ENCODE data around the gene TMCC1.
"Not testable (repeated sequence)": the region's sequence is repeated elsewhere in the genome, so short reads cannot be mapped to it uniquely, and the experiment has no call there.

TMCC1 gene

GRCh38 chr3:129775870-129776269 is 117.6 kb downstream of the TMCC1 start:
- DNase-seq (ENCODE audit: low spot score in 2 of 2) (no peak), ATAC-seq (replicated peaks; ENCODE audit: extremely low read depth, poor library complexity, severe bottlenecking) (no peak)
- Mint-ChIP-seq H3K9me3 (no peaks in the 10 kb centered on the region), H3K4me1 (peaks cover 11% of the 10 kb centered on the region), H3K4me3 (no peak overlapping the region), H3K27ac (ENCODE audit: low read depth) (no peak overlapping the region), H3K36me3 (ENCODE audit: insufficient read depth) (no peaks in the 10 kb centered on the region), H3K27me3 (no peaks in the 10 kb centered on the region)

DNA sequence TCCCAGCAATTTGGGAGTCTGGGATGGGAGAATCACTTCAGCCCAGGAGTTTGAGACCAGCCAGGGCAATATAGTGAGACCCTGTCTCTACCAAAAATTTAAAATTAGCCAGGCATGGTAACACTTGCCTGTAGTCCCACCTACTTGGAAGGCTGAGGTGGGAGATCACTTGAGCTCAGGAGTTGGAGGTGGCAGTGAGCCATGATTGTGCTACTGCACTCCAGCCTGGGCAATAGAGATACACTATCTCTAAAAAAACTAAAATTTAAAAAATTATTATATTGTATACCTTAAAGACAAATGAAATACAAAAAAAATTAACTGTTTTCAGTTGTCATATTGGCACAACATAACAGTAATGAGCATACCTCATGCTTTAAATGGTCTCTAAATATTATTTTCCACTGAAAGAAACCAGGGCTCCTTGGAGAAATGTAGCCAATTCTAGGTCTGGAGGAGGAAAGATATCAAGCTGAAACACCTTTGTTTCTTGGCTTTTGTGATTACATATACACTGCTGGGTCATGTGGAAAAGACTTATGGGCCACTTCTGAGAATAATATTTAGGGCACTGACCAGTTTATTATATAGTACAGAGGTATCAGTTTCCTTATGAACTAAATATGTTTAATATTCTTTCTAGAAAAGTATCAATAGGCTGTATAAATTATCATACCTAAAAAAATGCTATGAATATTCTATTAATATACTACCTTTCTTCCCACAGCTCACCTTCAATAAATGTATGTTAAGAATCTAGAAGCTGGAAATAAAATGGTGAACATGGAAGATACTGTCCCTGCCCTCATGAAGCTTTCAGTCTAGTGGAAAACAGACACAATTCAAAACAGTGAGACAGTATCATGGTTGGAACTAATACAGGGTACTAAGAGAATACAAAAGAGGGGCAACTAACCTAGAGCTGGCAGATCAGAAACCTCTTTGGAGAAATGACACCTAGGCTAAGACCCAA is 119.5 kb downstream of the TMCC1 start:
- peaks cover 3% of the 10 kb centered on the region for H3K36me3 Mint-ChIP-seq (ENCODE audit: insufficient read depth)
- no peaks in the 10 kb centered on the region for H3K27me3 Mint-ChIP-seq
- no peak for ATAC-seq (replicated peaks; ENCODE audit: extremely low read depth, poor library complexity, severe bottlenecking)
- peaks cover 11% of the 10 kb centered on the region for H3K4me1 Mint-ChIP-seq
- H3K4me3 Mint-ChIP-seq: no peak overlapping the region
- DNase-seq (ENCODE audit: low spot score in 2 of 2): no peak
- H3K9me3 Mint-ChIP-seq: no peaks in the 10 kb centered on the region
- H3K27ac Mint-ChIP-seq (ENCODE audit: low read depth): no peak overlapping the region

DNA sequence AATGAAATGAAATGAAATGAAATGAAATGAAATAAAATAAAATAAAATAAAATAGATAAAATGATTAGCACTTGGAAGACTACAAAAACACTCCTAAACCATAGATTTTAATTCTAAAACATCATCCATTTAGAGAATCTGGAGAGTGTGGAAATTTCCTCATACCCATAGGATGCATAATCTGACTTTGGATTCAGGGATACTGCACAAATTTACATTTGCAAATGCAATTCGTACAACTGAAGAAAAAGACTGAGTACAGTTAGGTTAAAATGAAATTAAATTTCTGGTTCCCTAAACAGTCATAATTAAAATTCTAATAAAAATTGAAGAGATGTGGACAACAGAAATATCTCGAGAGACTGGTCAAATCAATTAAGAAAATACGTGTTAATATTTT is 122.9 kb downstream of the TMCC1 start:
- Mint-ChIP-seq H3K27me3 (no peaks in the 10 kb centered on the region), H3K27ac (ENCODE audit: low read depth) (no peak overlapping the region), H3K36me3 (ENCODE audit: insufficient read depth) (peaks cover 3% of the 10 kb centered on the region), H3K4me1 (peaks cover 11% of the 10 kb centered on the region), H3K9me3 (no peaks in the 10 kb centered on the region), H3K4me3 (no peak overlapping the region)
- no peak for ATAC-seq (replicated peaks; ENCODE audit: extremely low read depth, poor library complexity, severe bottlenecking)
- DNase-seq (ENCODE audit: low spot score in 2 of 2): no peak

DNA sequence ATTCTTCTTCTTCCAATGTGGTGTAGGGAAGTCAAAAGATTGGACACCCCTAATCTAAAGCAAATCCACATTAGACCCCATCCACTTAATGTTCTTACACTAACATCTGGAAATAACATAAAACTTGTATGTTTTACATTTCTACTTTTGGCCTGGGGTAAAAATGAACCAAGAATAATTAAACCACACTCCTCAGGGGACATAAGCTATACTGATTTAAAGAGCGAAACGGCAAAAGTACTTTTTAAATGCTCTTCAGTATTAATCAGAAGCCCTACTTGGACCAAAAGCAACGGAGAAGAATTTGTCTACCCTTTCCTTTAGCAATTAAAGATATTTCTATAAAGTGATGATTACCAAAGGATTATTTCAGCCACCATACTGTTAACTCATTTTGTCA is 123.9 kb downstream of the TMCC1 start:
- H3K36me3 Mint-ChIP-seq (ENCODE audit: insufficient read depth): peaks cover 3% of the 10 kb centered on the region
- H3K27ac Mint-ChIP-seq (ENCODE audit: low read depth): no peak overlapping the region
- H3K27me3 Mint-ChIP-seq: no peaks in the 10 kb centered on the region
- H3K4me3 Mint-ChIP-seq: no peak overlapping the region
- H3K4me1 Mint-ChIP-seq: peaks cover 9% of the 10 kb centered on the region
- ATAC-seq (replicated peaks; ENCODE audit: extremely low read depth, poor library complexity, severe bottlenecking): no peak
- H3K9me3 Mint-ChIP-seq: no peaks in the 10 kb centered on the region
- DNase-seq (ENCODE audit: low spot score in 2 of 2): no peak

GRCh38 chr3:129768728-129769127 is 124.8 kb downstream of the TMCC1 start:
- Mint-ChIP-seq H3K4me1 (peaks cover 5% of the 10 kb centered on the region), H3K4me3 (no peak overlapping the region), H3K9me3 (no peaks in the 10 kb centered on the region), H3K27ac (ENCODE audit: low read depth) (no peak overlapping the region), H3K36me3 (ENCODE audit: insufficient read depth) (peaks cover 3% of the 10 kb centered on the region), H3K27me3 (no peaks in the 10 kb centered on the region)
- ATAC-seq (replicated peaks; ENCODE audit: extremely low read depth, poor library complexity, severe bottlenecking): no peak
- DNase-seq (ENCODE audit: low spot score in 2 of 2): no peak

- H3K36me3 Mint-ChIP-seq (ENCODE audit: insufficient read depth): peaks cover 3% of the 10 kb centered on the region
- H3K4me1 Mint-ChIP-seq: no peaks in the 10 kb centered on the region
- H3K4me3 Mint-ChIP-seq: no peak overlapping the region
- no peak overlapping the region for H3K27ac Mint-ChIP-seq (ENCODE audit: low read depth)
- H3K27me3 Mint-ChIP-seq: no peaks in the 10 kb centered on the region
- ATAC-seq (replicated peaks; ENCODE audit: extremely low read depth, poor library complexity, severe bottlenecking) (no peak), DNase-seq (ENCODE audit: low spot score in 2 of 2) (no peak)
- no peaks in the 10 kb centered on the region for H3K9me3 Mint-ChIP-seq
Observed at GRCh38 chr3:129766135-129766534, 127.4 kb downstream of the TMCC1 start.

GRCh38 chr3:129764090-129764489 is 129.4 kb downstream of the TMCC1 start:
- Mint-ChIP-seq H3K36me3 (ENCODE audit: insufficient read depth) (no peaks in the 10 kb centered on the region), H3K9me3 (no peaks in the 10 kb centered on the region), H3K4me1 (peaks cover 2% of the 10 kb centered on the region), H3K27me3 (no peaks in the 10 kb centered on the region), H3K4me3 (no peak overlapping the region), H3K27ac (ENCODE audit: low read depth) (no peak overlapping the region)
- ATAC-seq (replicated peaks; ENCODE audit: extremely low read depth, poor library complexity, severe bottlenecking) (no peak), DNase-seq (ENCODE audit: low spot score in 2 of 2) (no peak)

DNA sequence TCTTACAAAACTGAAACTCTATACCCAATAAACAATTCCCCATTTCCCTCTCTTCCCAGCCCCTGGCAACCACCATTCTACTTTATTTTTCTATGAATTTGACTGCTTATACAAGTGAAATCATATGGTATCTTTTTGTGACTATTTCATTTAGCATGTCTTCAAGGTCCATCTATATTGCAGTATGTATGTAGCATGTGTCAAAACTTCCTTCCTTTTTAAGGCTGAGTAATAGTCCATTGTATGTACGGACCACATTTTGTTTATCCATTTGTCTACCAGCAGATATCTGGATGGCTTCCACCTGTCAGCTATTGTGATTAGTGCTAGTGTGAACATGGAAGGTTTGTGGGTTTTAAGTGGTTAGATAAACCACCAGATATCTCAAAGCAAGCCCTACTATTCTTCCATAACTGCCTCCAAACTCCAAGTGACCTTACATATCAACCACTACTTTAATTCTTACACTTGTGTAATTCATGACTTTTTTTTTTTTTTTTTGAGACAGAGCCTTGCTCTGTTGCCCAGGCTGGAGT is 134.7 kb downstream of the TMCC1 start:
- Mint-ChIP-seq H3K9me3 (no peaks in the 10 kb centered on the region), H3K36me3 (ENCODE audit: insufficient read depth) (peaks cover 1% of the 10 kb centered on the region), H3K27me3 (no peaks in the 10 kb centered on the region), H3K27ac (ENCODE audit: low read depth) (no peak overlapping the region), H3K4me3 (no peak overlapping the region), H3K4me1 (peaks cover 9% of the 10 kb centered on the region)
- DNase-seq (ENCODE audit: low spot score in 2 of 2) (no peak), ATAC-seq (replicated peaks; ENCODE audit: extremely low read depth, poor library complexity, severe bottlenecking) (no peak)

- Mint-ChIP-seq H3K27ac (ENCODE audit: low read depth) (no peak overlapping the region), H3K27me3 (no peaks in the 10 kb centered on the region), H3K4me3 (no peak overlapping the region), H3K36me3 (ENCODE audit: insufficient read depth) (peaks cover 1% of the 10 kb centered on the region), H3K9me3 (no peaks in the 10 kb centered on the region), H3K4me1 (peaks cover 9% of the 10 kb centered on the region)
- DNase-seq (ENCODE audit: low spot score in 2 of 2) (no peak), ATAC-seq (replicated peaks; ENCODE audit: extremely low read depth, poor library complexity, severe bottlenecking) (no peak)
Observed at GRCh38 chr3:129758306-129758705, 135.2 kb downstream of the TMCC1 start.

GRCh38 chr3:129756871-129757270 is 136.6 kb downstream of the TMCC1 start:
- Mint-ChIP-seq H3K27ac (ENCODE audit: low read depth) (no peak overlapping the region), H3K27me3 (no peaks in the 10 kb centered on the region), H3K36me3 (ENCODE audit: insufficient read depth) (peaks cover 1% of the 10 kb centered on the region), H3K4me1 (peaks cover 9% of the 10 kb centered on the region), H3K9me3 (peaks cover 7% of the 10 kb centered on the region), H3K4me3 (no peak overlapping the region)
- DNase-seq (ENCODE audit: low spot score in 2 of 2) (no peak), ATAC-seq (replicated peaks; ENCODE audit: extremely low read depth, poor library complexity, severe bottlenecking) (no peak)

DNA sequence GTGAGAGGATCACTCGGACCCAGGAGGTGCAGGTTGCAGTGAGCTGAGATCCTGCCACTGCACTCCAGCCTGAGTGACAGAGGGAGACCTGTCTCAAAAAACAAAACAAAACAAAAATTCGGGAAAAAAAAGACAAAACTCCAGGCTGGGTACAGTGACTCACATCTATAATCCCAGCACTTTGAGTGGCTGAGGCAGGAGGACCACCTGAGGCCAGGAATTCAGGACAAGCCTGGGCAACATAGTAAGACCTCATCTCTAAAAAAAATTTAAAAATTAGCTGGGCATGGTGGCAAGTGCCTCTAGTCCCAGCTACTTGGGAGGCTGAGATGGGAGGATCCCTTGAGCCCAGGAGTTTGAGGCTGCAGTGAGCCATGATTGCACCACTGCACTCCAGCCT is 142.4 kb downstream of the TMCC1 start:
- DNase-seq (ENCODE audit: low spot score in 2 of 2); ATAC-seq (replicated peaks; ENCODE audit: extremely low read depth, poor library complexity, severe bottlenecking); H3K36me3 Mint-ChIP-seq (ENCODE audit: insufficient read depth); H3K4me3 Mint-ChIP-seq; H3K27ac Mint-ChIP-seq (ENCODE audit: low read depth); H3K9me3 Mint-ChIP-seq; H3K4me1 Mint-ChIP-seq; H3K27me3 Mint-ChIP-seq: not testable (repeated sequence)

- no peak overlapping the region for H3K27ac Mint-ChIP-seq (ENCODE audit: low read depth)
- peaks cover 10% of the 10 kb centered on the region for H3K4me1 Mint-ChIP-seq
- H3K9me3 Mint-ChIP-seq: peaks cover 7% of the 10 kb centered on the region
- H3K36me3 Mint-ChIP-seq (ENCODE audit: insufficient read depth): no peaks in the 10 kb centered on the region
- no peak overlapping the region for H3K4me3 Mint-ChIP-seq
- H3K27me3 Mint-ChIP-seq: no peaks in the 10 kb centered on the region
- DNase-seq (ENCODE audit: low spot score in 2 of 2) (no peak), ATAC-seq (replicated peaks; ENCODE audit: extremely low read depth, poor library complexity, severe bottlenecking) (no peak)
Observed at GRCh38 chr3:129749692-129750091, 143.8 kb downstream of the TMCC1 start.

GRCh38 chr3:129747992-129748391 is 145.5 kb downstream of the TMCC1 start:
- ATAC-seq (replicated peaks; ENCODE audit: extremely low read depth, poor library complexity, severe bottlenecking) (no peak), DNase-seq (ENCODE audit: low spot score in 2 of 2) (no peak)
- Mint-ChIP-seq H3K27ac (ENCODE audit: low read depth) (no peak overlapping the region), H3K36me3 (ENCODE audit: insufficient read depth) (no peaks in the 10 kb centered on the region), H3K9me3 (peaks cover 6% of the 10 kb centered on the region), H3K4me3 (no peak overlapping the region), H3K4me1 (peaks cover 14% of the 10 kb centered on the region), H3K27me3 (no peaks in the 10 kb centered on the region)

All from central memory CD8-positive, alpha-beta T cell (primary cell).